ENCODE measurements around the gene GAPDHS. TPM values are rescaled to one million over a fixed set of nuclear protein-coding genes. Genes with fewer than 3 reads are reported as not detected.

The GAPDHS gene
- total and polyA plus RNA-seq, 2 donors from 2014 or later = not detected

- DNase-seq (no peak), FAIRE-seq (no peak)
- no peak overlapping the region for H3K27ac ChIP-seq (ENCODE audit: low read depth in 2 of 2, low read length in 2 of 2)
- intact Hi-C loops (cut with DNase I) = no loop called here
- no peaks in the 10 kb centered on the region for H3K4me1 ChIP-seq (ENCODE audit: control insufficient read depth in 2 of 3, insufficient read depth in 2 of 3, low read depth in 1 of 3, low read length in 3 of 3)
- no peak for TF ChIP-seq CTCF (IDR thresholded peaks at IDR 0.05; ENCODE audit: borderline replicate concordance, extremely low read depth, insufficient read depth)
- H3K9me3 ChIP-seq (ENCODE audit: control insufficient read depth in 2 of 3, insufficient read depth in 1 of 3, low read length in 3 of 3) = peaks cover 0 to 6% (median 5%) of the 10 kb centered on the region in 3 donors
- H3K4me3 ChIP-seq (ENCODE audit: low read length in 3 of 3) = no peak overlapping the region
- no peaks in the 10 kb centered on the region for H3K36me3 ChIP-seq (ENCODE audit: control insufficient read depth in 2 of 3, insufficient read depth in 3 of 3, low read length in 3 of 3)
- H3K9ac ChIP-seq (ENCODE audit: low read length in 3 of 3) = no peak overlapping the region
- no peaks in the 10 kb centered on the region for H3K27me3 ChIP-seq (ENCODE audit: control insufficient read depth, insufficient read depth, low read length)
Observed at GRCh38 chr19:35578707-35579106, 45.5 kb downstream of the GAPDHS start.

GRCh38 chr19:35582760-35583159 is 49.5 kb downstream of the GAPDHS start:
- TF ChIP-seq CTCF (IDR thresholded peaks at IDR 0.05; ENCODE audit: borderline replicate concordance, extremely low read depth, insufficient read depth) = no peak
- no peak overlapping the region for H3K4me3 ChIP-seq (ENCODE audit: low read length in 3 of 3)
- intact Hi-C loops (cut with DNase I) = no loop called here
- no peaks in the 10 kb centered on the region for H3K4me1 ChIP-seq (ENCODE audit: control insufficient read depth in 2 of 3, insufficient read depth in 2 of 3, low read depth in 1 of 3, low read length in 3 of 3)
- H3K9ac ChIP-seq (ENCODE audit: low read length in 3 of 3) = no peak overlapping the region
- DNase-seq = no peak
- no peak overlapping the region for H3K27ac ChIP-seq (ENCODE audit: low read depth in 2 of 2, low read length in 2 of 2)
- no peaks in the 10 kb centered on the region for H3K9me3 ChIP-seq (ENCODE audit: control insufficient read depth in 2 of 3, insufficient read depth in 1 of 3, low read length in 3 of 3)
- no peak for FAIRE-seq
- no peaks in the 10 kb centered on the region for H3K27me3 ChIP-seq (ENCODE audit: control insufficient read depth, insufficient read depth, low read length)
- no peaks in the 10 kb centered on the region for H3K36me3 ChIP-seq (ENCODE audit: control insufficient read depth in 2 of 3, insufficient read depth in 3 of 3, low read length in 3 of 3)

- intact Hi-C loops (cut with DNase I) = no loop called here
- no peak for TF ChIP-seq CTCF (IDR thresholded peaks at IDR 0.05; ENCODE audit: borderline replicate concordance, extremely low read depth, insufficient read depth)
- Histone ChIP-seq H3K27ac (ENCODE audit: low read depth in 2 of 2, low read length in 2 of 2) (no peak within 1 kb of the TSS), H3K9me3 (ENCODE audit: control insufficient read depth in 2 of 3, insufficient read depth in 1 of 3, low read length in 3 of 3) (no peaks in the 10 kb centered on the region), H3K36me3 (ENCODE audit: control insufficient read depth in 2 of 3, insufficient read depth in 3 of 3, low read length in 3 of 3) (no peaks in the 10 kb centered on the region), H3K4me1 (ENCODE audit: control insufficient read depth in 2 of 3, insufficient read depth in 2 of 3, low read depth in 1 of 3, low read length in 3 of 3) (no peaks in the 10 kb centered on the region), H3K27me3 (ENCODE audit: control insufficient read depth, insufficient read depth, low read length) (no peaks in the 10 kb centered on the region), H3K4me3 (ENCODE audit: low read length in 3 of 3) (no peak within 1 kb of the TSS), H3K9ac (ENCODE audit: low read length in 3 of 3) (no peak within 1 kb of the TSS)
- DNase-seq (peak in 1 of 5 donors; percentile 9), FAIRE-seq (no peak)
Observed at GRCh38 chr19:35585848-35586247, 52.6 kb downstream of the GAPDHS start, which contains the start of gene PMIS2. Gene PMIS2 (plus strand): TSS chr19:35586173. CDS start chr19:35586260, 87 bp downstream.

- Histone ChIP-seq H3K4me1 (ENCODE audit: control insufficient read depth in 2 of 3, insufficient read depth in 2 of 3, low read depth in 1 of 3, low read length in 3 of 3) (no peaks in the 10 kb centered on the region), H3K9ac (ENCODE audit: low read length in 3 of 3) (no peak overlapping the region), H3K27ac (ENCODE audit: low read depth in 2 of 2, low read length in 2 of 2) (no peak overlapping the region), H3K9me3 (ENCODE audit: control insufficient read depth in 2 of 3, insufficient read depth in 1 of 3, low read length in 3 of 3) (no peaks in the 10 kb centered on the region), H3K27me3 (ENCODE audit: control insufficient read depth, insufficient read depth, low read length) (no peaks in the 10 kb centered on the region), H3K4me3 (ENCODE audit: low read length in 3 of 3) (no peak overlapping the region), H3K36me3 (ENCODE audit: control insufficient read depth in 2 of 3, insufficient read depth in 3 of 3, low read length in 3 of 3) (no peaks in the 10 kb centered on the region)
- FAIRE-seq (no peak), DNase-seq (no peak)
- no peak for TF ChIP-seq CTCF (IDR thresholded peaks at IDR 0.05; ENCODE audit: borderline replicate concordance, extremely low read depth, insufficient read depth)
- intact Hi-C loops (cut with DNase I) = no loop called here
Observed at GRCh38 chr19:35587321-35587720, 54.1 kb downstream of the GAPDHS start.

Data from kidney (tissue), 14 donors.